Measurements from ENCODE around the gene APOL2. TPM values are rescaled to one million over a fixed set of nuclear protein-coding genes. Genes with fewer than 3 reads are reported as not detected.
"Not testable (repeated sequence)": the region's sequence is repeated elsewhere in the genome, so short reads cannot be mapped to it uniquely, and the experiment has no call there.

Gene APOL2
- total RNA-seq, 3 donors from 2014 or later = 99.6 to 117 (median 106) TPM

DNA sequence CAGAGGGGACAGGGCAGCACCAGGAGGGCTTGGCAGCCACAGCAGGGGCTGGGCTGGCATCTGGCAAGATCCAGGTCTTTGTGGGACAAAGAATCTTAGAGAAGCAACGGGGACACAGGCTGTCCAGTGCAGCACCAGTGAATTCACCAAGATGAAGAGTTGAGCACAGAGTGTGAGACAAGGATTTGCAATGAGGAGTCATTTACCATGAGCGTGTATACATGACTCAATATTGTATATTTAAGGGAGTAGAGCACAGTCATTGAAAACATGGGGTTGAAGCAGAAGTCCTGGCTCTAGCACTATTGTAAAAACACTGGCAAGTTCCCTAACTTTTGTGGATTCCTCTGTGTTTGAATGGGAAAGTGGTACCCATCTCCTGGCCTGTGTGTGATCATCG, 17.2 kb upstream of the APOL2 start:
- H3K4me3 Mint-ChIP-seq = peak overlapping the region; percentile 54
- peaks cover 40% of the 10 kb centered on the region for H3K36me3 Mint-ChIP-seq (ENCODE audit: insufficient read depth)
- ATAC-seq = no peak
- peaks cover 73% of the 10 kb centered on the region for H3K4me1 Mint-ChIP-seq (ENCODE audit: low read depth)
- DNase-seq = no peak
- no peaks in the 10 kb centered on the region for H3K9me3 Mint-ChIP-seq
- no peaks in the 10 kb centered on the region for H3K27me3 Mint-ChIP-seq (ENCODE audit: low read depth)

DNA sequence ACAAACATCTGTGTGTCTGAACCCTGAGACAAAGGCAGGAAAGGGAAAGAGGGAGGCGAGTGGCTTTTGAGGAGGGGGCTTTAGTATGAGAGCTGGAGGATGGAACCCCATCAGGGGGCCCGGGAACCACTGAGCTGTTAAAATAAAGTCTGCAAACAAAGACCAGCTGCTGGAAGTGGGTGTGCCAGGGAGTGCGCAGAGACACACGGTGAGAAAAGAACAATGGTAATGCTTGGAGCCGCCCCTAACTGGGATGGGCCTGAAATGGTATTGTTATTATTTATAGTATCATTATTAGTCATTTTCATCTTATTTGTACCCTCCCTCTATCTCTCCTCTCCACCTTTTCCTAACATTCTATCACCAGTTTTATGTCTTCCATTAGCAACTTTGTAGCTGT, 16.2 kb upstream of the APOL2 start:
- Mint-ChIP-seq H3K36me3 (ENCODE audit: insufficient read depth) (peaks cover 32% of the 10 kb centered on the region), H3K4me1 (ENCODE audit: low read depth) (peaks cover 75% of the 10 kb centered on the region), H3K4me3 (peak overlapping the region; percentile 87)
- H3K9me3 Mint-ChIP-seq; ATAC-seq; DNase-seq; H3K27me3 Mint-ChIP-seq (ENCODE audit: low read depth): not testable (repeated sequence)

DNA sequence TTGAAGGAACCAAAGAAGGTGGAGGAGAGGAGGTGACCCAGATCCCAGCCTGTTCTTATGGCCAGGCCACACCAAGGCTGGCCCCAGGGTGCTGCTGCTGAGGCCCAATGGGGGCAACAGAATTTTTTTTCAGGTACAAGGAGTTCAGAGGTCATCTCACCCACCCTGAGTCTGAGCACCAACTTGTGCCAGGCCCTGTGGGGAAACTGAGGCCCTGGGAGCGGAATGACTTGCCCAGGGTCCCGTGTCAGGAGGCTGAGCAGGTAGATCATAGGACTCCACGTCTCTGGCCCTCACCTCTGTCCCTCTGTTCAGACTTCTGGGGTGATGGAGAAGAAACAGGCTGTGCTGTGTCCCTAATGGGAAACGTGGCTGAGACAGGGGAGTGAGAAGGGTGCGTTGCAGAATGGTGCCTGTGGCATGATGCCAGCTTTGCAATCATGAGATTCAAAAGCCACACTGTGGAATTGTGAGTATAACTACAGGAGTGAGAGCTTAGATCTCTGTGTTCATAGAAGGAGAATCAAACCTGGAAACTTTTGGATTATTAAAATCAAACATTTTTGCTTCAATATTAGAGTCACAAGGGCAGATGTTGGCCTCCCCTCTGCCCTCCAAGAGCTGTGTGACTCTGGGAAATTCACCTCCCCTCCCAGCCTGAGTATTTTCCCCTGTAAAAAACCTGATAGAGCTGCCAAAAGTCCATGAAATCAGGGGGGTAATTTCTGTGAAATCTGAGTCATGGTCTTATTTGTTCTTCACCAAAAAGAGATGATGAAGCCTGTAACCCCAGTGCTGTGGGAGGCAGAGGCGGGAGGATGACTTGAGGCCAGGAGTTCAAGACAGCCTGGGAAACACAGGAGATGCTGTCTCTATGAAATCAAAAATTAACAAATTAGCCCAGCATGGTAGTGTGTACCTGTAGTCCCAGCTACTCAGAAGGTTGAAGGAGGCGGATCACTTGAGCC, 14.5 kb upstream of the APOL2 start:
- peak overlapping the region; percentile 87 for H3K4me3 Mint-ChIP-seq
- DNase-seq (peak; percentile 40), ATAC-seq (peak; percentile 56 to 62)
- H3K27me3 Mint-ChIP-seq (ENCODE audit: low read depth) = no peaks in the 10 kb centered on the region
- peaks cover 27% of the 10 kb centered on the region for H3K36me3 Mint-ChIP-seq (ENCODE audit: insufficient read depth)
- no peaks in the 10 kb centered on the region for H3K9me3 Mint-ChIP-seq
- H3K4me1 Mint-ChIP-seq (ENCODE audit: low read depth) = peaks cover 66% of the 10 kb centered on the region

DNA sequence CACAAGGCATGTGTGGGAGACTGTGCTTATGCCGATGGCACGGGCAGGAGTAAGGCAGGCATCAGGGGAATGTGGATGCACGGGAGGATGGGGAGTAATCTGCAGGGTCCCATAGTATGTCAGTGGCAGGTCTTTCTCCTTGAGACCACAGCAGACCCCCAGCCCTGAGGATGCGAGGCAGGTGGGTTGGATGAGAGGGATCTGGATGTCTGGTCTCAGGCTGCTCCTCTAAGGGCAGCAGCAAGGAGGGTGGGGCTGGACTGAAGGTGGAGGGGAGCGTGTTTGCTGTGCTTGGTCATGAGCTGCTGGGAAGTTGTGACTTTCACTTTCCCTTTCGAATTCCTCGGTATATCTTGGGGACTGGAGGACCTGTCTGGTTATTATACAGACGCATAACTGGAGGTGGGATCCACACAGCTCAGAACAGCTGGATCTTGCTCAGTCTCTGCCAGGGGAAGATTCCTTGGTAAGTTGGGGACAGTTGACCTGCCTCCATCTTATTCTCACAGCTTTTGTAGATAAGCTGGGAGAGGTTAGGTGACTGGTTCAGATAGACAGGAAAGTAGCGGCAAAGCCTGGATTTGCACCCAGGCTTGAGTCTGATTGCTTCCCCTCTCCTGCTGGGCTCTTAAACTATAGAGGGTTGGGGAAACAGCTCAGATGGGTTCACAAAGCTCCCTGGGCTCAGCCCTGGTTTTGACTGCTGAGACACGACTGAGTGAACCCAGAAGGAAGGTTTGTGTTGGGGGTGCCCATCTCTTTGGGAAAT, 13.6 kb upstream of the APOL2 start, which contains the start of gene APOL1:
TSS of gene APOL1 (plus strand) at position 380 of the 769 bp plus-strand sequence. CDS start 1,823 bp downstream, outside the sequence.
- no peaks in the 10 kb centered on the region for H3K9me3 Mint-ChIP-seq
- peak within 1 kb of the TSS; percentile 87 for H3K4me3 Mint-ChIP-seq
- ATAC-seq (peak; percentile 76 to 82), DNase-seq (peak; percentile 38)
- peaks cover 57% of the 10 kb centered on the region for H3K4me1 Mint-ChIP-seq (ENCODE audit: low read depth)
- H3K27me3 Mint-ChIP-seq (ENCODE audit: low read depth) = no peaks in the 10 kb centered on the region
- peaks cover 19% of the 10 kb centered on the region for H3K36me3 Mint-ChIP-seq (ENCODE audit: insufficient read depth)

DNA sequence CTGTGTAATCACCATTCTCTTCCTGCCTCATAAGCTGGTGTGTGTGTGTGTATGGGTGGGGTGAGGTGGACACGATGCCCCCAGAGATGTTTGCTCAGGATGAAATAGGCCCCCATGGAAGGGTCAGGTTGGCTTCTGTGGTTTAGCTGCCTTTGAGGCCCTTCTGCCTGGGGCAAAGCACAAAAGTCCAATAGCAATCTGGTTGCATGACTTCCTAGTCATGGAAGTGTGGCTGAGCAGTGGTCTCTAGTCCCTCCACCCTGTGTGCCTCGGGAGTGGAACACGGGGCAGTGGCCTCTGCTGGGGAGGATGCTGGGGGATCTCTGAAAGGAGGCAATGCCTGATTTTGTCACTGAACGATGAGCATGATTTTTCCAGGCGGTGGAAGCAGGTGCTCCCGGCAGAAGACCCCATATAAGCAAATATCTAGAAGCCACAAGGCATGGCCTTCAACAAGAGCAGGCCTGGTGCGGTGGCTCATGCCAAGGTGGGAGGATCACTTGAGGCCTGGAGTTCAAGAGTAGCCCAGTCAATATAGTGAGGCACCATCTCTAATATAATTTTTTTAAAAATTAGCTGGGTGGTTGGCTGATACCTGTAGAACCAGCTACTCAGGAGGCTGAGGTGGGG, 12.8 kb upstream of the APOL2 start:
- Mint-ChIP-seq H3K4me1 (ENCODE audit: low read depth) (peaks cover 53% of the 10 kb centered on the region), H3K4me3 (peak overlapping the region; percentile 87), H3K36me3 (ENCODE audit: insufficient read depth) (peaks cover 15% of the 10 kb centered on the region)
- H3K27me3 Mint-ChIP-seq (ENCODE audit: low read depth); H3K9me3 Mint-ChIP-seq; DNase-seq; ATAC-seq: not testable (repeated sequence)

DNA sequence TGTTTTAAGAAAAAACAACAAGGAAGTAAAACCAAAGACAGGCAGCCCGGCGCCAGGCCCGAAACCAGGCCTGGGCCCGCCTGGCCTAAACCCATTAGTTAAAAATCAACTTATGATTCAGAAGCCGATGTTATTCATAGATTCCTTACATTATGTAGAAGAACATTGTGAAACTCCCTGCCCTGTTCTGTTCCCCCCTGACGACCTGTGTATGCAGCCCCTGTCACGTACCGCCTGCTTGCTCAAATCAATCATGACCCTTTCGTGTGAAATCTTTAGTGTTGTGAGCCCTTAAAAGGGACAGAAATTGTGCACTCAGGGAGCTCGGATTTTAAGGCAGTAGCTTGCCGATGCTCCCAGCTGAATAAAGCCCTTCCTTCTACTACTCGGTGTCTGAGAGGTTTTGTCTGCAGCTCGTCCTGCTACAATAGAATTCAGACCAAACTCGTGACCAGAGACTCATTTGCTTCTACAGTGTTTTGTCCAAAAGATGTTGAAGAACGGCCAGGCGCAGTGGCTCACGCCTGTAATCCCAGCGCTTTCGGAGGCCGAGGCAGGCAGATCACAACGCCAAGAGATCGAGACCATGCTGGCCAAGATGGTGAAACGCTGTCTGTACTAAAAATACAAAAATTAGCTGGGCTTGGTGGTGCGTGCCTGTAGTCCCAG, 11.1 kb upstream of the APOL2 start:
- H3K36me3 Mint-ChIP-seq (ENCODE audit: insufficient read depth); DNase-seq; H3K9me3 Mint-ChIP-seq; H3K27me3 Mint-ChIP-seq (ENCODE audit: low read depth); H3K4me3 Mint-ChIP-seq; ATAC-seq: not testable (repeated sequence)
- peaks cover 40% of the 10 kb centered on the region for H3K4me1 Mint-ChIP-seq (ENCODE audit: low read depth)

DNA sequence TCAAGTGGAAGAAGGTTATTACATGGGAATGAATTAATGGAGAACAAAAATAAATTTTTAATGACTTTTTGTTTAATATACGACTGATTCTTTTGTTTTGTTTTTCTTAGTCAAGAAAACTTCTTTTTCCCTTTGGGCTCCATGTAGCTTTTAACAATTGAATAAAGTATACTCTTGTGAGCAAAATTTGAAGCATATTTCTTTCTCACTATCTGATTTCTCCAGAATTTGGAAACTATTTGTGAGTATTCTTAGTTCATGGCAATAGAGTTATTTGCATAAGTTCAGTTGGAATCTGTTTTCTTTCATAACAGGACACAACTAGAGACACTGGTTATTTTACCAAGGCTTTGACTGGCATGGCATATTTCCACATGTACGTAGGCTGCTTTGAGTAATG, 9.8 kb upstream of the APOL2 start:
- Mint-ChIP-seq H3K36me3 (ENCODE audit: insufficient read depth) (peaks cover 3% of the 10 kb centered on the region), H3K4me3 (no peak overlapping the region), H3K9me3 (no peaks in the 10 kb centered on the region), H3K4me1 (ENCODE audit: low read depth) (peaks cover 27% of the 10 kb centered on the region), H3K27me3 (ENCODE audit: low read depth) (peaks cover 2% of the 10 kb centered on the region)
- no peak for DNase-seq
- ATAC-seq = no peak

DNA sequence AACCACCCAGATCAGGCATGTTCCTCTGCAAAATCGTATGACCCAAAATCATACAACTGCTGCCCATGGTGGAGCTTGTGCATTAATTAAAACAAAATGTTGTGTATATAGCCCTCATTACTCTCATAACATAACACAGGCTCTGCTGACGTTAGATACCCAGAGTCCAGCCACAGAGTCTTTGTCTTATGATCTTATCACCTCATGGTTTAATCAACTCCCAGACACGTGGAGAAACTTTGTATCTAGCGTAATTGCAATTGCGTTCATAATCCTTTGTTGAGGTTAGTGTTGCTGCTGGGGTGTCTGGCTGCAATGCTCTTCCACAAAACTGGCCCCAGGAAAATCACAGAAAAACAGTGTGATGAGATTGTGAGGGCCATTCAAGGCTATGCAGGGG, 8.6 kb upstream of the APOL2 start:
- H3K27me3 Mint-ChIP-seq (ENCODE audit: low read depth) = peaks cover 2% of the 10 kb centered on the region
- H3K4me3 Mint-ChIP-seq = no peak overlapping the region
- H3K9me3 Mint-ChIP-seq = no peaks in the 10 kb centered on the region
- DNase-seq (no peak), ATAC-seq (no peak)
- H3K36me3 Mint-ChIP-seq (ENCODE audit: insufficient read depth) = no peaks in the 10 kb centered on the region
- peaks cover 15% of the 10 kb centered on the region for H3K4me1 Mint-ChIP-seq (ENCODE audit: low read depth)

DNA sequence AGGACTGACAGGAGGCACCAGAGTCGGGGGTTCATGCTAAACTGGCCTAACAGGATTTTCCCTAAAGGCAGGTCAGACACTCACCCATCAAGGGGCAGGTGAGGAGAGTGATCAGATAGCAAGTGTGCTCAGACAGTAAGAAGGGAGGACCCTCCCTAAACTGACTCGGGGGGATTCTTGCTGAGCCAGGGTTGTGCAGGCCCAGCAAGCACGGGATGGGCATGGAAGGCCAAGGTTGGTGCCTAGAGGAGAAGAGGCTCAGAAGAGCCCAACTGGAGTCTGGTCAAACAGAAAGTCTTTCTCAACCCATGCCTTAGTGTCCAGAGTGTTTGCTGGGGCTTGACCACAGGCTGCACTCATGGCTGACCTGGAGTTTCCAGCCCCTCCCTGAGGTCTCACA, 7.4 kb upstream of the APOL2 start:
- ATAC-seq (no peak), DNase-seq (no peak)
- Mint-ChIP-seq H3K4me1 (ENCODE audit: low read depth) (peaks cover 4% of the 10 kb centered on the region), H3K4me3 (no peak overlapping the region), H3K27me3 (ENCODE audit: low read depth) (peaks cover 2% of the 10 kb centered on the region), H3K36me3 (ENCODE audit: insufficient read depth) (no peaks in the 10 kb centered on the region), H3K9me3 (peaks cover 6% of the 10 kb centered on the region)

DNA sequence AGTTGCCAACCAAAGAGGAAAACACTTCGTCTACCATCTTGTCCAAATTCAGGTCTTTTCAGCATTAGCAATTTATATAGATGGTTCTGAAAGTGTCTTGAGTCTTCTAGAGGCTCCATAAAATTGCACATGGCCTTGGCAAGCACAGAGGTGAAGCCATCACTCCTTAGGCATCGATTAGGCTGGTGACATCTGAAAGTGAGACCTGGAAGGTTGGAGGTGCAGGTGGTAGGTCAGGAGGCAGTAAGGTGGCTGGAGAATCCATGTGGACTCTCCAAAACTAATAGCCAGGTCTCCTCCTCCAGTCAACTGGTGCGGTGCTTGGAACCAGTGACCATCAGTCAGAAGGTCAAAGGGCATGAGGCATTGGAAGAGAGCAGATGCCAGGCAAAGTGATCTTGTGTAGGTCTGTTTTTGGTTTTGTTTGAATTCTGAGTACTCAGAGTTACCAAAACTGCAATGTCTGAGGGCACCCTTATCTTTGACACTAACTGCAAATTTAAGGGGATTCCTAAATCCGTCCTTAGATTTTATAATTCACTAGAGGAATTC, 6.6 kb upstream of the APOL2 start:
- Mint-ChIP-seq H3K4me3 (no peak overlapping the region), H3K36me3 (ENCODE audit: insufficient read depth) (no peaks in the 10 kb centered on the region), H3K27me3 (ENCODE audit: low read depth) (peaks cover 2% of the 10 kb centered on the region), H3K4me1 (ENCODE audit: low read depth) (no peaks in the 10 kb centered on the region), H3K9me3 (peaks cover 6% of the 10 kb centered on the region)
- ATAC-seq (no peak), DNase-seq (no peak)

DNA sequence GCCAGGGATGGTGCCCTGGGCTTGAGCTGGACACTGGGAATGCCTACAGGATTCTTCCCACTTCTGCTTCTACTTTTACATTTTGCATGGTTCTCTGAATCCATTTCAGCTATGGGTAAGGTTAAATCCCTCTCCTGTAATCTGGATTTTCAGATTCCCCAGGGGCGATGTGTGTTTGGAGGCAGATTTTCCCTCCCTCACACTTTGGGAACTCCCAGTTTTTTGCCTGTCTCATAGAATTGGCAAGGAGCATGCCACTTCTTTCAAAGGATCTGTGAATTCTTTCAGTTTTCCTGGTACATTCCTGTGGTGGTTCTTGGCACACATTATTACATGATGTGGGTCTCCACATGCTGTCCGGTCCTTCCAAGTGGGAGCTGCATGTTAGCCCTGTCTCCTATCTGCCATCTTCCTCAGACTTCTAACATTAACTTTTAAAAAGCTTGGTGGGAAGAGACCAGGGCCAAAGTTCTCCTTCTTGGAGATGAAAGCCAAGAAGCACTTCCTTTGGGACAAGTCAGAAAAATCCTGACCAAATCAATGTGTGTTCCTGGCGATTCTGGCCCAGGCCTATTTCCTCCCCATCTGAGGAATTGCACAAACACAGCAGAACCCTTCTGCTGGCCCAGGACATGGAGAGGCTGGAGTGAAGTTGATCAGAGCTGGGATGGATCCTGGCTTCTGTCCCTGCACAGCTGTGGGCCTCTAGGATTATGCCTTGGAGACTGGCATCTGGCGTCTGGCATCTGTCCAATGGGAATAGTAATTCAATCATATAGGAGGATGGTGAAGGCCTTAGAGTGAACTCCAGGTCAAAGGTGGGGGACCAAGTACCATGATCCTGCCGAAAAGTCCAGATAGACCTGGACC, 5.4 kb upstream of the APOL2 start:
- Mint-ChIP-seq H3K9me3 (peaks cover 6% of the 10 kb centered on the region), H3K4me1 (ENCODE audit: low read depth) (peaks cover 8% of the 10 kb centered on the region), H3K36me3 (ENCODE audit: insufficient read depth) (no peaks in the 10 kb centered on the region), H3K4me3 (no peak overlapping the region), H3K27me3 (ENCODE audit: low read depth) (peaks cover 2% of the 10 kb centered on the region)
- ATAC-seq (no peak), DNase-seq (no peak)

DNA sequence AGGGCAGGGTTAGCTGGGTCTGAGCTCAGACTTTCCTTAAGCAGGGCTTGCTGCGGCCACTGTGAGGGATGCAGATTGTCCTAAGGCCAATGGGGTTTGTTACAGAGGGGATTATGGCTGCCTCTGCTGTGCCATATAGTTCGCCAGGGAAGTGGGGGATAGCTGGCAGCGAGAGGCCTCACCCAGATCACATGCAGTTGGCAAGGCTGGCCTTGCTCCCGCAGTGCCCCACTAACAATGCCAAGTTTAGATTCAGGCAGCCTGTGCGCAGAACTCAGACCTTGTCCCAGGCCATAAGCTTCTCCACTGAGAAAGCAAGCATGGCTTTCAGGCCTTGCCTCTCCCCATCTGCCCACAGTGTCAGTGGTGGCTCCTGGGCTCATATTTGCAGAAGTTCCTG, 4.7 kb upstream of the APOL2 start:
- DNase-seq (no peak), ATAC-seq (no peak)
- no peak overlapping the region for H3K4me3 Mint-ChIP-seq
- H3K36me3 Mint-ChIP-seq (ENCODE audit: insufficient read depth) = peaks cover 4% of the 10 kb centered on the region
- H3K27me3 Mint-ChIP-seq (ENCODE audit: low read depth) = peaks cover 2% of the 10 kb centered on the region
- H3K9me3 Mint-ChIP-seq = peaks cover 6% of the 10 kb centered on the region
- peaks cover 11% of the 10 kb centered on the region for H3K4me1 Mint-ChIP-seq (ENCODE audit: low read depth)

DNA sequence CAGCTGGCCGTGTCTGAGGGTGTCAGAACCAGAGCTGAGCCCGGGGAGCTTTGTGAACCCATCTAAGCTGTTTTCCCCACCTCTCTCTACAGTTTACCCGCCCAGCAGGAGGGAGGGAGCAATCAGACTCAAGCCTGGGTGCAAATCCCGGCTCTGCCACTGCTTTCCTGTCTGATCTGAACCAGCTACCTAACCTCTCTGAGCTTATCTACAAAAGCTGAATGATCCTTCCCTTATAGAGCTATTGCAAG, 252 bp downstream of the APOL2 start:
- Mint-ChIP-seq H3K4me1 (ENCODE audit: low read depth) (peaks cover 53% of the 10 kb centered on the region), H3K9me3 (peaks cover 6% of the 10 kb centered on the region), H3K4me3 (peak overlapping the region; percentile 97), H3K36me3 (ENCODE audit: insufficient read depth) (peaks cover 32% of the 10 kb centered on the region), H3K27me3 (ENCODE audit: low read depth) (no peaks in the 10 kb centered on the region)
- ATAC-seq (peak in 1 of 2 donors; percentile 16), DNase-seq (no peak)
